ENCODE results near the gene USE1. TPM values are rescaled to one million over a fixed set of nuclear protein-coding genes. Genes with fewer than 3 reads are reported as not detected.
A peak's percentile ranks its signal among the peaks of the same experiment; 100 is the strongest.

The USE1 gene
- total and polyA plus RNA-seq, 9 of the 15 experiments (the other 6 are each of a cell fraction or from before 2014, with no cell fraction given) = 17.3 to 52.4 (median 34.0) TPM

DNA sequence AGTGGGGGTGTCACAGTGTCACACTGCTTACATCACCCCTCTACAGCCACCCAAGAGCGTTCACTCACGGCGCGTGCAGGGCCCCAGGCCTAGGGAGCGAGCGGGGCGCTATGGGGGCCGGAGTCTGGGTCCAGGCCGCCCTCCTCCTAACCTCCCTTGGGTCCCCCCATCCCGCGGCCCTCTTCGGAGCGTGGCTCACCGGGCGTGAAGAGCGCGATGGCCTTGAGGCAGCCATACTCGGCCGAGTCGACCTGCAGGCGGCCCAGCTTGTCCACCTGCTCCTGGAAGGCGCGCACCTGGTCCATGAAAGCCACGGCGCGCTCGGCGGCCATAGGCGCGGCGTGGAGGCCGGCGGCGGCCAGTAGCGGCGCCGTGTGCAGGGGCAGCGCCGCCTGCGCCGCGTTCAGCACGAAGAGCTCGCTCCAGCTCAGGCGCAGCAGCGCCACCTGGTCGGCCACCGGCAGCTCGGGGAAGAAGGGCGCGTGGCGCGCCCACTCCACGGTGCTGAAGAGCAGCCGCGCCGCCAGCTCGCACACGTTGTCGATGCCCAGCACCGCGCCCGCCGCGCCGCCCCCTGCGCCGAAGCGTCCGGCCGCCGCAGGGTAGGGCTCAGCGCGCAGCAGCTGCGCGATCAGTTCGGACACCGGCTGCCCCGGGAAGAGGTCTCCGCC, 20.3 kb downstream of the USE1 start (continued):
- TF ChIP-seq SRSF9 (IDR thresholded peaks at IDR 0.05; ENCODE audit: borderline replicate concordance, low read depth, low read length) (no peak), NFE2 (IDR thresholded peaks at IDR 0.05; ENCODE audit: low read depth) (no peak), ARHGAP35 (IDR thresholded peaks at IDR 0.05; ENCODE audit: partially characterized antibody) (no peak), ZNF778 (CRISPR knock-in tag; IDR thresholded peaks at IDR 0.05) (no peak), TCF7 (IDR thresholded peaks at IDR 0.05; ENCODE audit: borderline replicate concordance) (no peak), TFAM (CRISPR knock-in tag; conservative IDR thresholded peaks at IDR 0.05) (no peak), GATAD2A (IDR thresholded peaks at IDR 0.05) (peak; percentile 64; the same call in 1 of the 2 replicates), RBM25 (IDR thresholded peaks at IDR 0.05; ENCODE audit: low read depth, low read length, severe bottlenecking) (no peak), HEY1 (CRISPR knock-in tag; IDR thresholded peaks at IDR 0.05; ENCODE audit: borderline replicate concordance) (no peak), PHF8 (IDR thresholded peaks at IDR 0.05; ENCODE audit: borderline replicate concordance, low read length) (peak; percentile 58; the same call in 1 of the 2 replicates), POLR3G (IDR thresholded peaks at IDR 0.05; ENCODE audit: extremely low read depth, insufficient read length, insufficient replicate concordance) (no peak), ZNF263 (CRISPR knock-in tag; IDR thresholded peaks at IDR 0.05; ENCODE audit: borderline replicate concordance) (no peak; the same call in 1 of the 2 replicates), MIER1 (IDR thresholded peaks at IDR 0.05; ENCODE audit: low read depth) (no peak), CTBP1 (IDR thresholded peaks at IDR 0.05; ENCODE audit: borderline replicate concordance) (peak; percentile 99), DPF2 (IDR thresholded peaks at IDR 0.05) (0 out of 2 replicates have a peak, but pooled peaks have one; percentile 2), POLR2B (IDR thresholded peaks at IDR 0.05; ENCODE audit: low read depth, partially characterized antibody) (peak; percentile 10), SMARCB1 (IDR thresholded peaks at IDR 0.05; ENCODE audit: insufficient read length, low read depth) (no peak), SIN3A (IDR thresholded peaks at IDR 0.05; ENCODE audit: borderline replicate concordance in 2 of 2, control insufficient read depth in 1 of 2, low read depth in 2 of 2, low read length in 2 of 2) (peak; percentile 44 to 66; a peak in 1 of 4 replicates), GABPB1 (CRISPR knock-in tag; IDR thresholded peaks at IDR 0.05) (no peak; the same call in 1 of the 2 replicates), STAT5A (IDR thresholded peaks at IDR 0.05; ENCODE audit: borderline replicate concordance, low read length) (no peak)
- TF ChIP-seq, protein P1, sequence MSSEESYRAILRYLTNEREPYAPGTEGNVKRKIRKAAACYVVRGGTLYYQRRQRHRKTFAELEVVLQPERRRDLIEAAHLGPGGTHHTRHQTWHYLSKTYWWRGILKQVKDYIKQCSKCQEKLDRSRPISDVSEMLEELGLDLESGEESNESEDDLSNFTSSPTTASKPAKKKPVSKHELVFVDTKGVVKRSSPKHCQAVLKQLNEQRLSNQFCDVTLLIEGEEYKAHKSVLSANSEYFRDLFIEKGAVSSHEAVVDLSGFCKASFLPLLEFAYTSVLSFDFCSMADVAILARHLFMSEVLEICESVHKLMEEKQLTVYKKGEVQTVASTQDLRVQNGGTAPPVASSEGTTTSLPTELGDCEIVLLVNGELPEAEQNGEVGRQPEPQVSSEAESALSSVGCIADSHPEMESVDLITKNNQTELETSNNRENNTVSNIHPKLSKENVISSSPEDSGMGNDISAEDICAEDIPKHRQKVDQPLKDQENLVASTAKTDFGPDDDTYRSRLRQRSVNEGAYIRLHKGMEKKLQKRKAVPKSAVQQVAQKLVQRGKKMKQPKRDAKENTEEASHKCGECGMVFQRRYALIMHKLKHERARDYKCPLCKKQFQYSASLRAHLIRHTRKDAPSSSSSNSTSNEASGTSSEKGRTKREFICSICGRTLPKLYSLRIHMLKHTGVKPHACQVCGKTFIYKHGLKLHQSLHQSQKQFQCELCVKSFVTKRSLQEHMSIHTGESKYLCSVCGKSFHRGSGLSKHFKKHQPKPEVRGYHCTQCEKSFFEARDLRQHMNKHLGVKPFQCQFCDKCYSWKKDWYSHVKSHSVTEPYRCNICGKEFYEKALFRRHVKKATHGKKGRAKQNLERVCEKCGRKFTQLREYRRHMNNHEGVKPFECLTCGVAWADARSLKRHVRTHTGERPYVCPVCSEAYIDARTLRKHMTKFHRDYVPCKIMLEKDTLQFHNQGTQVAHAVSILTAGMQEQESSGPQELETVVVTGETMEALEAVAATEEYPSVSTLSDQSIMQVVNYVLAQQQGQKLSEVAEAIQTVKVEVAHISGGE (CRISPR knock-in tag; IDR thresholded peaks at IDR 0.05) = no peak
- TF ChIP-seq, protein P2, sequence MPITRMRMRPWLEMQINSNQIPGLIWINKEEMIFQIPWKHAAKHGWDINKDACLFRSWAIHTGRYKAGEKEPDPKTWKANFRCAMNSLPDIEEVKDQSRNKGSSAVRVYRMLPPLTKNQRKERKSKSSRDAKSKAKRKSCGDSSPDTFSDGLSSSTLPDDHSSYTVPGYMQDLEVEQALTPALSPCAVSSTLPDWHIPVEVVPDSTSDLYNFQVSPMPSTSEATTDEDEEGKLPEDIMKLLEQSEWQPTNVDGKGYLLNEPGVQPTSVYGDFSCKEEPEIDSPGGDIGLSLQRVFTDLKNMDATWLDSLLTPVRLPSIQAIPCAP (CRISPR knock-in tag; IDR thresholded peaks at IDR 0.05; ENCODE audit: borderline replicate concordance) = no peak
- TF ChIP-seq, protein P3, sequence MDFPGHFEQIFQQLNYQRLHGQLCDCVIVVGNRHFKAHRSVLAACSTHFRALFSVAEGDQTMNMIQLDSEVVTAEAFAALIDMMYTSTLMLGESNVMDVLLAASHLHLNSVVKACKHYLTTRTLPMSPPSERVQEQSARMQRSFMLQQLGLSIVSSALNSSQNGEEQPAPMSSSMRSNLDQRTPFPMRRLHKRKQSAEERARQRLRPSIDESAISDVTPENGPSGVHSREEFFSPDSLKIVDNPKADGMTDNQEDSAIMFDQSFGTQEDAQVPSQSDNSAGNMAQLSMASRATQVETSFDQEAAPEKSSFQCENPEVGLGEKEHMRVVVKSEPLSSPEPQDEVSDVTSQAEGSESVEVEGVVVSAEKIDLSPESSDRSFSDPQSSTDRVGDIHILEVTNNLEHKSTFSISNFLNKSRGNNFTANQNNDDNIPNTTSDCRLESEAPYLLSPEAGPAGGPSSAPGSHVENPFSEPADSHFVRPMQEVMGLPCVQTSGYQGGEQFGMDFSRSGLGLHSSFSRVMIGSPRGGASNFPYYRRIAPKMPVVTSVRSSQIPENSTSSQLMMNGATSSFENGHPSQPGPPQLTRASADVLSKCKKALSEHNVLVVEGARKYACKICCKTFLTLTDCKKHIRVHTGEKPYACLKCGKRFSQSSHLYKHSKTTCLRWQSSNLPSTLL (IDR thresholded peaks at IDR 0.05) = no peak

All from K562 (cell line).